ENCODE results near the gene ZKSCAN1.

The ZKSCAN1 gene

DNA sequence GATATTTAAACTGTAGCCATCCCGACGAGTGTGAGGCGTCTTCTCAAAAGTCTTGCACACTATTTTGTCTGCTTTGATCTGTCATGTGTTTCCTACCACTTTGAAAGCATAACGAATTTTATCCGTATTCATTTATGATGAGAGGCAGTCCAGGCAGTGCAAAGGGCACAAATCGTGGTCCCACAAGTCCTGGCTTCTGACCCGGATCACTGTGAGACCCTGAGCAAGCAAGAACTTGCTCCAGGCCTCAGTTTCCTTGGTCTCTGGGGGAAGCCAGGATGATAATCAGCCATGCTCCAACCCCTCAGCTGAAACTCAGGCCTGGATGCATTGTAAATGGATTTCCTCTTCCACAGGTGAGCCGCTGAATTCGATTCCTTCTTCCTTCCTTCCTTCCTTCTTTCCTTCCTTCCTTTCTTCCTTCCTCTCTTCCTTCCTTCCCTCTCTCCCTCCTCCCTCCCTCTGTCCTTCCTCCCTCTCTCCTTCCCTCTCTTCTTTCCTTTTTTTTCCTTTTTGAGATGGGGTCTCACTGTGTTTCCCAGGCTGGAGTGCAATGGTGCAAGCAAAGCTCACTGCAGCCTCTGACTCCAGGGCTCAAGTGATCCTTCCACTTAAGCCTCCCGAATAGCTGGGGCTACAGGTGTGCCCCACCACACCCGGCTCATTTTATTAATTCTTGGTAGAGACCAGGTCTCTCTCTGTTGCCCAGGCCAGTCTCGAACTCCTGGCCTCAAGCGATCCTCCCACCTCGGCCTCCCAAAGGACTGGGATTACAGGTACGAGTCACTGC lies 18.4 kb upstream of the ZKSCAN1 start:
- TF ChIP-seq, protein P1, sequence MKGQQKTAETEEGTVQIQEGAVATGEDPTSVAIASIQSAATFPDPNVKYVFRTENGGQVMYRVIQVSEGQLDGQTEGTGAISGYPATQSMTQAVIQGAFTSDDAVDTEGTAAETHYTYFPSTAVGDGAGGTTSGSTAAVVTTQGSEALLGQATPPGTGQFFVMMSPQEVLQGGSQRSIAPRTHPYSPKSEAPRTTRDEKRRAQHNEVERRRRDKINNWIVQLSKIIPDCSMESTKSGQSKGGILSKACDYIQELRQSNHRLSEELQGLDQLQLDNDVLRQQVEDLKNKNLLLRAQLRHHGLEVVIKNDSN (IDR thresholded peaks at IDR 0.05) = no peak
- TF ChIP-seq YY1 (IDR thresholded peaks at IDR 0.05; ENCODE audit: low read depth) (no peak), TEAD4 (IDR thresholded peaks at IDR 0.05) (no peak), FOXM1 (IDR thresholded peaks at IDR 0.05; ENCODE audit: borderline replicate concordance, low read depth) (no peak), EGR1 (IDR thresholded peaks at IDR 0.05) (no peak), TCF12 (IDR thresholded peaks at IDR 0.05; ENCODE audit: low read depth) (no peak), CREB1 (IDR thresholded peaks at IDR 0.05; ENCODE audit: low read depth) (no peak), RAD21 (IDR thresholded peaks at IDR 0.05; ENCODE audit: low read depth) (no peak), TAF1 (IDR thresholded peaks at IDR 0.05; ENCODE audit: low read depth) (no peak), ZBTB7A (IDR thresholded peaks at IDR 0.05; ENCODE audit: low read depth) (no peak), NFIC (IDR thresholded peaks at IDR 0.05) (no peak), CEBPB (IDR thresholded peaks at IDR 0.05) (no peak)
- TF ChIP-seq, protein P2, sequence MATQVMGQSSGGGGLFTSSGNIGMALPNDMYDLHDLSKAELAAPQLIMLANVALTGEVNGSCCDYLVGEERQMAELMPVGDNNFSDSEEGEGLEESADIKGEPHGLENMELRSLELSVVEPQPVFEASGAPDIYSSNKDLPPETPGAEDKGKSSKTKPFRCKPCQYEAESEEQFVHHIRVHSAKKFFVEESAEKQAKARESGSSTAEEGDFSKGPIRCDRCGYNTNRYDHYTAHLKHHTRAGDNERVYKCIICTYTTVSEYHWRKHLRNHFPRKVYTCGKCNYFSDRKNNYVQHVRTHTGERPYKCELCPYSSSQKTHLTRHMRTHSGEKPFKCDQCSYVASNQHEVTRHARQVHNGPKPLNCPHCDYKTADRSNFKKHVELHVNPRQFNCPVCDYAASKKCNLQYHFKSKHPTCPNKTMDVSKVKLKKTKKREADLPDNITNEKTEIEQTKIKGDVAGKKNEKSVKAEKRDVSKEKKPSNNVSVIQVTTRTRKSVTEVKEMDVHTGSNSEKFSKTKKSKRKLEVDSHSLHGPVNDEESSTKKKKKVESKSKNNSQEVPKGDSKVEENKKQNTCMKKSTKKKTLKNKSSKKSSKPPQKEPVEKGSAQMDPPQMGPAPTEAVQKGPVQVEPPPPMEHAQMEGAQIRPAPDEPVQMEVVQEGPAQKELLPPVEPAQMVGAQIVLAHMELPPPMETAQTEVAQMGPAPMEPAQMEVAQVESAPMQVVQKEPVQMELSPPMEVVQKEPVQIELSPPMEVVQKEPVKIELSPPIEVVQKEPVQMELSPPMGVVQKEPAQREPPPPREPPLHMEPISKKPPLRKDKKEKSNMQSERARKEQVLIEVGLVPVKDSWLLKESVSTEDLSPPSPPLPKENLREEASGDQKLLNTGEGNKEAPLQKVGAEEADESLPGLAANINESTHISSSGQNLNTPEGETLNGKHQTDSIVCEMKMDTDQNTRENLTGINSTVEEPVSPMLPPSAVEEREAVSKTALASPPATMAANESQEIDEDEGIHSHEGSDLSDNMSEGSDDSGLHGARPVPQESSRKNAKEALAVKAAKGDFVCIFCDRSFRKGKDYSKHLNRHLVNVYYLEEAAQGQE (IDR thresholded peaks at IDR 0.05; ENCODE audit: low read depth) = no peak
- TF ChIP-seq, protein P3, sequence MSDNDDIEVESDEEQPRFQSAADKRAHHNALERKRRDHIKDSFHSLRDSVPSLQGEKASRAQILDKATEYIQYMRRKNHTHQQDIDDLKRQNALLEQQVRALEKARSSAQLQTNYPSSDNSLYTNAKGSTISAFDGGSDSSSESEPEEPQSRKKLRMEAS (IDR thresholded peaks at IDR 0.05) = no peak

DNA sequence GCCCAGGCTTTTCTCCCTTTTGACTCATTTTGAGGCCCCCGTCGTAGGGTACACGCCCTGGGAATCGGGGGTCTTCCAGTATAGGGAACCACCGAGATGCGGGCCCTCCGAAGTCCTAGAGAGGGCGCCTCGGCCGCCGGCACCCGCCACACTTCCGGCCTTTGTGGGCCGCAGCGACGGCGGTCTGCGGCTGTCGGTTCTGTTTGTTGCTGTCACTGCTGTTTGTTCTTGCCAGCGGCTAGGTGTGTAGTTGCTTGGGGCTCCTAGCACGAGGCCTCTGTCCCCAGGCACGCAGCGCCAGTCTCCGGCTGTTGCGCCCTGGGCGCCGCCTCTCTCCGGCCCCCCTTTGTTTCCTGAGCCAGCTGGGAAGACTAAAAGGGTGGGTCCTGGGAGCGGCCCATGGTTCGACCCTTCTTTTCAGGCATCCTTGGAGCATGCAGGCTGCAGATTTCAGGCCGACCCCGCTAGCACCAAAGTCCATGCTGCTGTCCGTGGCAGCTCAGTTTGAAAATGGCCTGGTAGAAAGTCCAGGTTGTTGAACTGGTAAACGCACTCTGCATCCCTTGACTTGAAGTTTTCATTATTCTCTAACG lies 17.8 kb upstream of the ZKSCAN1 start:
- no peak for TF ChIP-seq EP300 (IDR thresholded peaks at IDR 0.05; ENCODE audit: borderline replicate concordance)
- TF ChIP-seq, protein P1 (IDR thresholded peaks at IDR 0.05) = no peak
- TF ChIP-seq NFIC (IDR thresholded peaks at IDR 0.05) = no peak
- no peak for TF ChIP-seq TAF1 (IDR thresholded peaks at IDR 0.05; ENCODE audit: low read depth)
- no peak for TF ChIP-seq YY1 (IDR thresholded peaks at IDR 0.05; ENCODE audit: low read depth)
- TF ChIP-seq CREB1 (IDR thresholded peaks at IDR 0.05; ENCODE audit: low read depth) = no peak
- TF ChIP-seq, protein P2 (IDR thresholded peaks at IDR 0.05; ENCODE audit: low read depth) = no peak

DNA sequence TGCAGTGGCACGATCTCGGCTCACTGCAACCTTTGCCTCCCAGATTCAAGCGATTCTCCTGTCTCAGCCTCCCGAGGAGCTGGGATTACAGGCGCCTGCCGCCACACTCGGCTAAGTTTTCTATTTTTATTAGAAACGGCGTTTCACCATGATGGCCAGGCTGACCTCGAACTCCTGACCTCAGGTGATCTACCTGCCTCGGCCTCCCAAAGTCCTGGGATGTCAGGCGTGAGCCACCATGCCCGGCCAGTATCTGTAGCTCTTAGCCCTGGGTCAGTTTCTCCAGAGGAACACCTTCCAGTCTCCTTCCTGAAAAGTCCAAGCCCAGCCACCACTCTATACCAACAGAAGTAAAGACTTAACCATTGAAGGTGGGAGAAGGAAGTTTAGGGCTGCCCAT lies 15.2 kb upstream of the ZKSCAN1 start:
- TF ChIP-seq CREB1 (IDR thresholded peaks at IDR 0.05; ENCODE audit: low read depth) (no peak), TAF1 (IDR thresholded peaks at IDR 0.05; ENCODE audit: low read depth) (no peak), YY1 (IDR thresholded peaks at IDR 0.05; ENCODE audit: low read depth) (no peak), TEAD4 (IDR thresholded peaks at IDR 0.05) (no peak), FOXM1 (IDR thresholded peaks at IDR 0.05; ENCODE audit: borderline replicate concordance, low read depth) (no peak), CEBPB (IDR thresholded peaks at IDR 0.05) (no peak), EGR1 (IDR thresholded peaks at IDR 0.05) (no peak), TCF12 (IDR thresholded peaks at IDR 0.05; ENCODE audit: low read depth) (no peak), EP300 (IDR thresholded peaks at IDR 0.05; ENCODE audit: borderline replicate concordance) (no peak), RAD21 (IDR thresholded peaks at IDR 0.05; ENCODE audit: low read depth) (no peak)
- TF ChIP-seq, protein P3 (IDR thresholded peaks at IDR 0.05) = no peak
- TF ChIP-seq, protein P2 (IDR thresholded peaks at IDR 0.05; ENCODE audit: low read depth) = no peak
- TF ChIP-seq, protein P1 (IDR thresholded peaks at IDR 0.05) = no peak

All from Ishikawa (cell line).